Skin epidermis (tissue), 12 donors: ENCODE data around the gene INSYN1.
"Not testable (repeated sequence)": the region's sequence is repeated elsewhere in the genome, so short reads cannot be mapped to it uniquely, and the experiment has no call there.

Source experiments
- H3K27ac ChIP-seq, 21 experiments: fragments of 200-600 bp; sonication (generic) in 11 of 21; one replicate each; pipeline ENCODE4 v1.5.0; 2020; ENCODE audit warnings: mild to moderate bottlenecking in 3 of 21, inconsistent platforms in 2 of 21, moderate library complexity in 2 of 21
- H3K4me3 ChIP-seq, 7 experiments: fragments of 200-600 bp; sonication (generic) in 2 of 7; one replicate each; pipeline ENCODE4 v1.5.0; 2020; ENCODE audit warnings: inconsistent platforms in 2 of 7, mild to moderate bottlenecking in 2 of 7, moderate library complexity in 1 of 7

INSYN1 gene

DNA sequence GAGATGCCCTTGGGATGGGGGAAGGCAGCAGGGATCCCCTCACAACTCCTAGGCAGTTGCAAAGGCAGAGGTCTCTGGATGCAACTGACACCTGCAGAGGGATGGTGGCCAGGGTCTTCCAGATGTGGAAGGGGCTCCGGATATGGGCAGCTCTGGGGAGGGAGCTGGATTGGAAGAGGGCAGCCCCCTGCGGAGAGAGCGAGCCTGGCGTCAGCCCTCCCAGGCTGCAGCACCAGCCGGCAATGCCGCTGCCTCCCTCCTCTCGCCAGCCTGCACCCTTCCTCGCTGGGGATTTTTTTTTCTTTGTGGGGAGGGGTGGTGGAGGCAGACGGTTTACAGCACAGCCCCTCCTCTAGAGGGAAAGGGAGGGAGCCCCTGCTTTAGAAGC is 1.6 kb downstream of the INSYN1 start:
- Histone ChIP-seq H3K27ac (peak overlapping the region in 3 of 21 experiments; percentile 13 to 75 (median 73)), H3K4me3 (peak overlapping the region in 6 of 7 experiments; percentile 38 to 57 (median 48))

DNA sequence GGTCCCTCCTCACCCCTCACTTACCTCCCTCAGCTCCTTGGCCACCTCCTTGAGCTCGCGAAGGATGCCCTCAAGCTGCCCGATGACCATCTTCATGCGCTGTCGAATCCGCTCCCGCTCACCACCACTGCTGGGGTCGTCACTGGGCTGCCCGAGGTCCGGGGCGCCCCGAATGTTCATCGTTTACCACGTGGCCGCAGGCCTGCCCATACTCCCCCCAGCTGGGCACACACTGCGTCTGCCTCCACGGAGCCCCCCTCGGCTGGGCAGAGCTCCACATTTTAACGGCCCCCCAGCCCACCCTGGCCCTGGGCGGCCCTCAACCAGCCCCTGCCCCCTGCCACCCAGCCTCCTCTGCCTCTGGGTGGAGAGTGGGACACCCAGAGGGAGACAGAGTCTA is 2.2 kb downstream of the INSYN1 start:
- Histone ChIP-seq H3K4me3 (no peak overlapping the region), H3K27ac (no peak overlapping the region)

DNA sequence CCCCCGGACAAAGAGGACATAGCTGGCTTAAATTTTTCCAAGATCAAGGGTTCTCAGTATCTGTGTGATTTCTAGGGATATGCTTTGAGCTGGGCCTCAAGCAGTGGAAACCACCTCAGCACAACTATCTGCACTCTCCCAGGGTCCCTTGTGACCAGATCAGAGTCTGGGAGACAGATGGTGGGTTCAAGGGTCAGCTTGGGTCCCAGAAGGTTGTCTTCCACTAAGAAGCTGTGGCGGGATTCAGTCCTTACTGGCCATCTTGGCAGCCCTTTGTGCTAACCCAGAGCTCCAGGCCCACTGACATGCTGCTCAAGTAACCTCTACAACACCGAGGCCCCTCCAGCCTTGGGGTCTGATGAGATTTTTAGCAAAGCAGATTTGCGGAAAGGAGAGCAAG is 2.7 kb downstream of the INSYN1 start:
- H3K4me3 ChIP-seq: no peak overlapping the region
- no peak overlapping the region for H3K27ac ChIP-seq

DNA sequence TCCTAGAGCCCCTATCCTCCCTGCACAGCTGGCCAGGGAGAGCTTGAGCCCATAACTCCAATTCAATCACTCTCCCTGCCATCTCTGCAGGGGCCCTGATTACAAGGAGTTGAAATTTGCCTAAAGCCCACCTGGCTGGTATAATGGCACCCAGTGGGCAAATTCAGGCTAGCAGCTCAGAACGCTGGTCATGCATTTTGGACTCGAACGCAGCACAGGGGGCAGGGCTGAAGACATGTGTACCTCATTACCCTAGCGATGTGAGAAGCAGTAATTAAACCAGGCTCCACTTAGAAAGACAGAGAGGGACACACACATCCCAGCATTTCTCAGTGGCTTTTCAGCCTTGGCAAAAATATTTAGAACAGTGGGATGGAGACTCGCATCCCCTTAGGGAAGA is 3.2 kb downstream of the INSYN1 start:
- Histone ChIP-seq H3K4me3 (no peak overlapping the region), H3K27ac (no peak overlapping the region)

DNA sequence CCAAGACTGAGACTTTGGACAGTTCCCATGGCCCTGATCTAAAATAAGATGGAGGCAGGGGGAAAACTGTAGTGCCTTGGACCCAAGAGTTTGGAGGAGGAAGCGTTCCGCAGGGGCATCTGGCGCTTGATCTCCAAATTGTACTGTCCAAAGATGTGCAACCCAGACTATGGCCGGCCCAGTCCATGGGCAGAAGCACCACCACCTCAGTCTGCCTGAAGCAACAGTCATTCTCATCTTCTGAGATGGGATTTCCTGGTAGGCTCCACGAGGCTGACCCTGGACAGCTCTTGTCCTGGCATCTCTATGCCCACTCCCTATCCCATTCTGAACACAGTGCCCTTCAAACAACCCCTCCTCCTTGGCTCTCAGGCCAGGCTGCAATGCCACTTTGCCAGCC is 3.6 kb downstream of the INSYN1 start:
- Histone ChIP-seq H3K27ac (no peak overlapping the region), H3K4me3 (no peak overlapping the region)

DNA sequence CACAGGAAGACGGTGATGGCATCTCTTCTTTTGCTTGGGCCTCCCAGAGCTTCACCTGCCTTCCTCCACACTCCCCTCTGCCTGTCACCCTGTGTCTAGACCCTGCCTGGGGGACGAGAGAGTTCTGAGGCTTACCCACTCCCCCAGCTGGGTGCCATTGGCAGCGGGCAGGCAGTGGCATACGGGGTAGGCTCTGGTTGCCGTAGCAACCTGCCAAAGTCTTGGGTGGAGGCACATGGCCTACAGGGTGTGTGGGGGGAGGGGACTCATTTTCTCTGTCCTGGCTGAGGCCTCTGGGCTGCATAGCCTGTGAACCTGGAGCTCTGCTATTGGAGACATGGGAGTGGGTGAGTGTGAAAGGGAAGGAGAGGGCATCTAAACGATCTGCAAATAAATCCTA is 4.4 kb downstream of the INSYN1 start:
- Histone ChIP-seq H3K27ac (no peak overlapping the region), H3K4me3 (no peak overlapping the region)

DNA sequence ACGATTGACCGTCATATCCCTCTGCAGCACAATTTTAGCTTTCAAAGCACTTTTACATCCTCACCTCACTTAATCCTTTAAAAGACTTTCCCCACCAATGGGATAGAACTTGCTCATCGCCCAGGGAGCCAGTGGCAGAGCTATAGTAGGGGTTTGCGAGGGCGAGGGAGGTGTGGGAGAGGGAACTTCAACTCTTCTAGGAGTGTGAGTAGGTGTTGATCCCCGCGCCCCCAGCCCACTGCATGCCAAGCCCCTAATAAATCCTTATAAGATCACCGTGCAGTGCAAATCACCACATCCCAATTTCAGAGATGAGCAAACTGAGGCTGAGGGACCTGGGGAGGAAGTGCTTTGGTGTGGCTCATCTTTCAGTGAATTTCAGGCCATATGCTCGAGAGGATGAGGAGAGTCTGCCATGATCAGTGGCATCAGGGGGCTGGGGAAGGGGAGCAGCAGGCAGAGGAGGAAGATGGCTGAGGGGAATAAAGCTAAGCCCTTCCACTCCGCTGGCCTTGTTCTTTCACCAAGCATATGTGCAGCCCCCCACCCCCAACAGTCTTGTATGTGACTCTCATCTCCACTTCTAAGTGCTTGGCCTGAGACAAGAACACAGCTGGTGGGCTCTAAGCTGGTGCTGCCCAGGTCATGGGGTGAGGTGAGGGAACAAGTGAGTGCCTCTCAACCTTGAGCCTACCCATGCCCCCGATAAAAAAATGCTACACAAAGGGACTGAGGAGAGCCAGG is 5.1 kb downstream of the INSYN1 start:
- Histone ChIP-seq H3K4me3 (no peak overlapping the region), H3K27ac (no peak overlapping the region)

DNA sequence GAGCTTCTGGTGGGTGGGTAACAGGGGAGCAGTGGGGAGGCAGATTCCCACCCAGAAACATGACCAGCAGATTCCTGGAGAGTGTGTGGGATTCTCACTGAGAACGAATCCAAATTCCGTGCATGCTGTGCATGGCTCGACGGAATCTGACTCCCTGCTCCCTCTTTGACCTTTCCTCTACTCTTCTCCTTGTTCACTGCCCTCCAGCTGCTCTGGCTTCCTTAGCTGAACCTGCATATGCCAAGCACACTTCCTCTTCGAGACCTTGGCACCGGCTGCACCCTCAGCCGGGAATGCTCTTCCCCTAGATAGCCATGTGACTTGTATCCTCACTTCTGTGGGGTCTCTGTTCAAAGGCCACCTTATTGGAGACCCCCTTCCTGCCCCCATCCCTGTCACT is 6.3 kb downstream of the INSYN1 start:
- Histone ChIP-seq H3K27ac (no peak overlapping the region), H3K4me3 (no peak overlapping the region)

DNA sequence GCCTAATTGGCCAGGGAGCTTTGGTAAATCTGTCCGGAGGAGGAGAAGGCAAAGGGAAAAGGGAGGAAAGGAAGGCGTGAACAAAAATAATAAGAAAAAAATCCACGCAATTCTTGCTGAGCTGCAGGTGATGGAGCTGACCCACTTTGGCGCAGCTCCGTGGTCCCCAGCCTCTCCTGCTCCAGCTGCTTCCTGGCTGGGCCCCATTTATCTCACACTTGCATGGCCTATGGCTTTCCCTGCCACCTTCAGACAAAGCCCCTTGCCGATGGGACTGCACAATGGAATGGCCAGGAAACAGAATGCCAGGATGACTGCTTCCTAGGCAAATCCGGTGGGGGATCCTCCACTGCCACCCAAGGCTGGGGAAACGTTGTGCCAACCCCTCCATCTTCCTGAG is 6.9 kb downstream of the INSYN1 start:
- H3K27ac ChIP-seq: no peak overlapping the region

DNA sequence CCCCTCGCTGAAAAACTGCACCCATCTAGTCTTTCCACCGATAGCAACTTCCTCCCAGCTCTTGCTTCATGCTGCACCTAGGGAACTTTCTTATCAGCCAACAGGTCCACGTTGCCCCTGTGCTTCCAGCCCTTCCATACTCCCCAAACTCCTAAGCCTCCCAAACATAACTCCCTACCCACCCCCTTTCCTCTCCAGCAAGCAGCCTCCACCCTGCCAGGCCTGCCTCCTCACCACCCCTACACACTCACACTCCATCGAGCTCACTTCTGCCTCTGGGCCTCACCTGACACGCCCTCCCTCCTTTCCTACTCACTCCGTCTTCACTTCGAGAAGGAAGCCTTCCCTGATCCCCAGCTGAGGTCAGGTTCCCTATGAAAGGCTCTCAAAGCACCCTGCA is 8.1 kb downstream of the INSYN1 start:
- no peak overlapping the region for H3K4me3 ChIP-seq
- no peak overlapping the region for H3K27ac ChIP-seq

More for the DNA sequence above, 6.9 kb downstream of the INSYN1 start:
- no peak overlapping the region for H3K4me3 ChIP-seq

DNA sequence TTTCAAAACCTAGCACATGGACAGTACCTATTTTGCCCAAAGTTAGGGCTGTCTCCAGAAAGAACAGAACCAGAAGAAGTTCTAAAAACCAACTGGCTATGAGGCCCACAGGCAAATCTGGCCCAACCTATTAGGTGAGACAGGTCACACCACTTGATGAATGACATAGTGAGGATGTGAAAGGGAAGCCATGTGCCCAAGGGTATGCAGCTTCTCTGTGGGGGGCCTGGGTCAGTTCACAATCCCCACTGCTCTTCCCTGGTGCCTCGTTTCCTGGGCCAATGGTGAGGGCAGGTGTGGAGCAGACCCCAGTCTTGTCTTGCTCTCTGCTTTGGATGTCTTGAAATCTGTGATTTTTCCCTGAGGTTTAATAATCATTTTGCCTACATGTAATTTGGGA is 8.9 kb downstream of the INSYN1 start:
- Histone ChIP-seq H3K27ac (no peak overlapping the region), H3K4me3 (no peak overlapping the region)

DNA sequence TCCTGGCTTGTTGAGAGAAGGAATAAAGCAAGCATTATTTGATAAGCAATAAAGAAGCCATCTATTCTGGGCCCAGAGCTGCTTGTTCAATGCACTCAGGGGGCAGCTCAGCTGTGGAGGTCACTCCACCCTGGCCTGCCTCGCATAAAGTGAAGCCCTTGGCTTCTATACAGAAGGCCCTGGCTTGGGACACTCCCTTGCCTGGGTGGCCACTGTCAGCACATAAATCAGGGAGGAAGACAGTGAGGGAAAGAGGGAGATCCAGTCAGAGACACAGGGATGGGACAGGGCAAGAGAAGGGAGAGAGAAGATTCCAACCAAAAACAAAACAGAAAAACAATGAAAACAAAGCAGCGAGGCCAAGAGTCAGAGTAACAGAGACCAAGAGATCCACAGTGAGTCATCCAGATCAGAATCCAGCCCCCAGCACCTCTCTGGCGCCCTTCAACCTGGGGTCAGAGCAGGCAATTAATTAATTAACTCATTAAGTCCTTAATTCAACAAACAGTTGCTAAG is 11.8 kb downstream of the INSYN1 start:
- H3K27ac ChIP-seq: no peak overlapping the region
- no peak overlapping the region for H3K4me3 ChIP-seq

DNA sequence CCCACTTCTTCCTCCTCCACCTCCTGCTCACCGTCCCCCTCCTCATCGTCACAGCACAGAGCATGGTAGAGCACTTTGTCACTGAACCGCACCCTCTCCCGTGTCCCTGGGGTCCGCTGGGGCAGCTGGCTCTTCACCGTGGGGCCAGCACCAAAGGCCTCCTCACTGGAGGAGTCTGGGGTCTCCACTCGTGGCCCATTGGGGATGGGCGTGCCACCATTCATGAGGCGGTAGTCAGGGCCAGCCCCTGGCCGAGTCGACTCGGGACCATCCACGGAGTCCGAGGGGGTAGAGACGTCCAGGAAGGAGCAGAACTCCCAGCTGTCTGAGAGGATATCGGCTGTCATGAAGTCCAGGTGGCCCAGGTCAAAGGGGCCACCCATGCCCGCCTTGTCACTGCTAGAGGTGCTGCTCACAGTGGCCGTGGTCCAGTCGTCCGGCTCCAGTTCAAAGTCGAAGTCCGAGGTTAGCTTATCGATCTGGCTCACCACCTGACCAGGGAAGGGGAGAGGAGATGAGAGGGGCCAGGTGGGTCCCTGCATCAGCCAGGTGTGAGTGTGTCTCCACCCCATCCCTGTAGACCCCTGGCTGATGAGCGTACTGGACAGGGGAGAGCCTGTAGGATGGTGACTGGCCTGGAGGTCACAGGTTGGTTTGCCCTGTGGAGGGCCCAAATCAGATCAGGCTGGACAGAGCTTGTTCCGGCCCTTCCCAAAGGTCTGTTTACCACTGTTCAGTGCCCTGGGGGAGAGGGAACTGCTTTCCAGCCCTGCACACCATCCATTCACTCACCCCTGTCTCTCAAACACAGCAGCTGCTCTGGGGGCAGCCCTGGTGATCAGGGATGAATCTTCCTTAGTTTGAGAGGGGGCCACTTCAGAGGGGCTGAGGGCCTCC is 12.8 kb downstream of the INSYN1 start:
- H3K4me3 ChIP-seq: no peak overlapping the region
- no peak overlapping the region for H3K27ac ChIP-seq

DNA sequence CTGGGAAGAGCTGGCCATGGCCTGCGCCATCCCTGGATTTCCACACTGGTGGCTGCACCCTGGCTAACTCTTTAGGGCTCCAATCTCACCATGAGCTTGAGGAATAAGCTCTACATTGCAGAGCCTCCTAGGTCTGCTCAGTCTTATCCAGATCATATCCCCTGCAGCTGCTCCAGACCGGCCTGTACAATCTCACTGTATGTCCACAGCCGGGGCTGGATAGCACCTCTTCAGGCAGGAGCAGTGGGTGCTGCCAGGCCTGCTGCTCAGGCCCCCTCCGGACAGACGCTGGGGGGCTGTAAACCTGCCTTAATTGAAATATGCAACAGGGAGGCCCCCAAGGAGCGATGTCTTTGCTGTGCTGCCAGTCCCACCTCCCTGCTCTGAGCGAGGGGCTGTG is 15.6 kb downstream of the INSYN1 start:
- H3K4me3 ChIP-seq: no peak overlapping the region
- H3K27ac ChIP-seq: no peak overlapping the region

DNA sequence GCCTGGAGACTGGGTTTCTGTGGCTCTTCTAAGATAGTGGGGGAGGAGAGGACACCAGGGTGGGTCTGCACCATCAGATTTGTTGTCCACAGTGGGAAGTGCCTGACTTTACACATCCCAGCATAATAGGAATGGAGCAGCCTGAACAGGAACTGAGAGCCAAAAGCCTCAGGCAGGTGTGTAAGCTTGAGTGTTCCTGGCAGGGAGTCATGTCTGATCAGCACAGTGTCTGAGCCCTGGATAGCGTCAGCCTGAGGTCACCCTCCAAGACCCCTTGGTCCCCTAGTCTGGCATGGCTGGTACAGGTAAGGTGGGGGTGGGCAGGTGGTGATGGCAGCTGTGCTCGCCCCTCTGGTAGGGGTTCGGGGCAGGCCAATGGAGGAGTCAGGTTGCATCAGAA is 20.2 kb downstream of the INSYN1 start:
- no peak overlapping the region for H3K27ac ChIP-seq
- no peak overlapping the region for H3K4me3 ChIP-seq

DNA sequence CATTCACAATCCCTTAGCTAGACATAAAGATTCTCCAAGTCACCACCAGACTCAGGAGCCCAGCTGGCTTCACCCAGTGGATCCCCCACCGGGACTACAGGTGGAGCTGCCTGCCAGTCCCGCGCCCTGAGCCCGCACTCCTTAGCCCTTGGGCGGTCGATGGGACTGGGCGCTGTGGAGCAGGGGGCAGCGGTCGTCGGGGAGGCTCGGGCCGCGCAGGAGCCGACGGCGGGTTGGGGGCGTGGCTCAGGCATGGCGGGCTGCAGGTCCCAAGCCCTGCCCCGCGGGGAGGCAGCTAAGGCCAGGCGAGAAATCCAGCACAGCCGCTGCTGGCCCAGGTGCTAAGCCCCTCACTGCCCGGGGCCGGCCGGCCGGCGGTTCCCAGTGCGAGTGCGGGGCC is 21.1 kb downstream of the INSYN1 start:
- not testable (repeated sequence) for H3K27ac ChIP-seq, H3K4me3 ChIP-seq

DNA sequence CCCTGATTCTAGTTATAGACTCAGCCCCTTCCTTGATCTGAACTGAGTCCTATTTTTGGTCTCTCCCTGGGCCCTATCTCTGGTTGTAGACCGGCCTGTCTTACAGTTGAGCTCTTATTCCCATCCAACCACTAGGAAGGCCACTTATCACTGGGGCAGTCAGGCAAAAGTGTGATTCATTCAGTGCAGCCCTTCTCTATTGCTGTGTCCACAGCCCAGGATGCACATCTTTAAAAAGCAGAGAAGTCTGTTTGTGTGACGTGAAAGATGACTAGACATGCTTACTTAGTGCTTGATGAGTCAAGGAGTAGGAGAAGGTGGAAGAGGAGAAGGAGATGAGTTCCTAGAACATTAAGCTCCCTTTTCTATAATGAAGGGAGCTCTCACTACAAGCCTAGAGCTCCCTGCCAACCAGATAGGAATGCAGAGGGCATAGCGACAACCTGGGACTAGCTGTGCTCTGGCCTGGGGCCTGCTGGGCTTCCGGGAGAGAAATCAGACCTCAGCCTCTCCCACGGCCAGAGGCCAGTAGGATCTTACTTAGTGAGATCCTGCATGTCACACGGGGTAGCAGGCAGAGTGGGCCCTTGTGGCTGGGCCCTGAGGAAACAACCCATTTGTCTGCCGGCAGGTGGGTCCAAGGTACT is 25.7 kb downstream of the INSYN1 start:
- Histone ChIP-seq H3K27ac (no peak overlapping the region), H3K4me3 (no peak overlapping the region)

DNA sequence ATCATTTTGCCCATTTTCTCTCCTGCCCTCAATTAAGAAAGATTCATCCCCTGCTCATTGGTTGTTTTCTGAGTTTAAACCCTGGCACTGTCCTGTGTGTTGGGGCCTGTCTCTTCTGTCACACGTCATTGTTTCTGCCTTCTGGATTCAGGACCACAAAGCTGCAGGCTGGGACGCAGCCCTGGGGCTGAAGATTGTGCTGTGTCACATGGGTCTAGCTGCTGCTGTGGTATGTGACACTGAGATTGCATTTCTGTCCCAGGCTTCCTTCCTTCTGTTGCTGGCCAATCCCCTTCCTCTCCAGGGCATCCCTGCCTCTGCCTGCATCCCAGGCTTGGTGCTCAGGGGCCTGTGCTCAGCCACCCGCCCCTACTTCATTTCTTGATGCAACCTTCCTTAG is 28.9 kb downstream of the INSYN1 start:
- H3K4me3 ChIP-seq: no peak overlapping the region
- no peak overlapping the region for H3K27ac ChIP-seq

DNA sequence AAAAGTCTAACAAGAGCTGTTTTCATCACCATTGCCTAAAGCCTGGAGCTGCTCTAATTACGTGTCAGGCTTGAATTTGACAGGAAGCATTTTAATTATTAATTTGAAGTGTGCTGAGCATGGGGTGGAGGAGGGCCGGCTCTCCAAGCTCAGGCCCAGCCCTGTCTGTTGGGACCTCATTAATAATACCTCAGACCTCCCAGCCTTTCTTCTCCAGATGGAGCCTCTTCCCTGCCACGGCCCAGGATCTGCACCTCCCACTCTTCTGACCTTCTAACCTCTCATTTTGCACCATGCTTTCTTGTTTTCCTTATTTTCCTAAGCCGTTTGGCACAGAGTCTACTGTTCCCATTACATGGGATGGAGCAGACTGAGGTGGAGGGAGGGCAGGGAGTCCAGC is 30.0 kb downstream of the INSYN1 start:
- Histone ChIP-seq H3K27ac (no peak overlapping the region), H3K4me3 (no peak overlapping the region)

DNA sequence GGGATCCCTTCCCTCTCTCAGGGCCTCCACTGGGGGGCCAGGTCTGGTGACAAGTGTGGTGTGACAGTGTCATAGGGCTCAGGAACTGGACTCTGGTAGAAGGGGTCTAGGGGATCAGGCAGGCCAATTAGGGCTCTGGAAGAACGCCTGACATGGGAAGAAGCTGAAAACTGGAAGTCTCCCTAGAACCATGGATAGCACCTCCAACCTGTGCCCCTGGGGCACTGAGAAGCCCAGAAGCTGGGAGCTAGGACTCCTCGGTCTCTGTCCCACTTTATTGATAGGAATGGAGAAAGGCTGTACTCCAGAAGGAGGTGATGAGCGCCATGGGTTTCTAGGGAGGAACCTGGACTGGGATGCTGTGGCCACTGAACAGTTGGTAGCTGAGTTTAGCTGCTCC is 30.7 kb downstream of the INSYN1 start:
- H3K4me3 ChIP-seq: no peak overlapping the region
- no peak overlapping the region for H3K27ac ChIP-seq

DNA sequence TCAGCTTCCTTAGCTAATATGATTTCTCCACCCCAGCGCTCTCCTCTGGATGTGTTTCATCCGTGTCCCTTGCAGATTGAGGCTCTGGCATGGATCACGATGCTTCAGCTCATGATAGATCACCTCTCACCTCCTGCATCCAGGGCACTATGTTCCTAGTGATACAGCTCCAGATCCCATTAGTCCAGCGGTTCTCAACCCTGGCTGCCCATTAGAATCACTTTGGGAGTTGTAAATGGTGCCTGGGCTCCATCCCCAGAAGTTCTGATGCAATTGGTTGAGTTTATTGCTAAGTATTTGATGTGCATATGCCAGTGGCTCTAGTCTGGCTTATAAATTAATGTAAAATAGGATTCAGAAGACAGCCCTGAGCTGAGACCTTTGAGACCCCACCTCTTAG is 34.5 kb downstream of the INSYN1 start:
- no peak overlapping the region for H3K4me3 ChIP-seq
- H3K27ac ChIP-seq: no peak overlapping the region
